Activated CD8-positive, alpha-beta memory T cell treated with anti-CD3 and anti-CD28 coated beads, Interleukin-2, amount 10 ng/mL, durations not matched to agents 7 days and 5 days (primary cell): ENCODE data around the gene FCN2. TPM values are rescaled to one million over a fixed set of nuclear protein-coding genes. Genes with fewer than 3 reads are reported as not detected.

Experiments used
- ATAC-seq: fragments of 150-1000 bp; cut with Tn5 transposase; one replicate; pipeline ENCODE4 v1.10.0; 2021; ENCODE audit warnings: moderate library complexity
- CTCF ChIA-PET: fragments of 350-600 bp; sonication (Branson Sonifier 250); formaldehyde crosslinking; loops from one replicate; lab custom pipeline; 2021; ENCODE audit warnings: antibody characterized with exemption; lab: Charles Lee
- DNase-seq: peaks from one replicate; pipeline ENCODE4 v3.0.0-alpha.2; 2020
- H3K27ac Mint-ChIP-seq: one replicate; pipeline ENCODE4 v1.8.0; 2021; ENCODE audit warnings: mild to moderate bottlenecking, mixed read lengths
- H3K27me3 Mint-ChIP-seq: one replicate; pipeline ENCODE4 v1.8.0; 2021; ENCODE audit warnings: mixed read lengths
- H3K36me3 Mint-ChIP-seq: one replicate; pipeline ENCODE4 v1.8.0; 2021; ENCODE audit warnings: mild to moderate bottlenecking, mixed read lengths
- H3K4me1 Mint-ChIP-seq: one replicate; pipeline ENCODE4 v1.8.0; 2021; ENCODE audit warnings: mixed read lengths
- H3K4me3 Mint-ChIP-seq: one replicate; pipeline ENCODE4 v1.8.0; 2021; ENCODE audit warnings: mild to moderate bottlenecking, moderate library complexity, mixed read lengths
- H3K9me3 Mint-ChIP-seq: one replicate; pipeline ENCODE4 v1.8.0; 2022; ENCODE audit warnings: low read depth, mixed read lengths
- total RNA-seq, 2 experiments: library from RNA; stranded (reverse); gene quantifications; one replicate each; pipeline ENCODE4 v1.2.3, GENCODE V29; 2021

Gene FCN2
- total RNA-seq, 2 experiments from 2014 or later, result not detected

DNA sequence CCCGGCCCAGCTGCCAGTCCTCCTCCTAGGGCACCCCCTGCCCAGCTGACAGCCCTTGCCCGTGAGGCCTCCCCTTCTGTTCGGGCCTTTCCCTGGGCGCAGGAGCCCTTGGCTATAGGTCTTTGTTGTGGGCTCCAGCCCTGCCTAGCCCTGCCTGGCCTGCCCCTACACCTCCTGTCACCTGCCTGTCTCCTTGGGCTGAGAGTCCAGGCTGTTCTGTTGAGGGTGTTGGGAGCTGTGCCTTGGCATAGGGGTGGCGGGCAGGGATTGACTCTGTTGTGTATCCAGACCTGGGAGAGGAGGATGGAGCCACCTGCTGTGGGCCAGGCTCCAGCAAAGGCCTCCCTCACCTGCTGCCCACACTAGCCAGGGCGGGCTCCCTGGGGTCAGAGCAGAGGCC lies 11.6 kb downstream of the FCN2 start:
- CTCF ChIA-PET, result no interaction called here
- ATAC-seq (no peak), DNase-seq (no peak)
- Mint-ChIP-seq H3K36me3 (no peaks in the 10 kb centered on the region), H3K9me3 (no peaks in the 10 kb centered on the region), H3K4me1 (no peaks in the 10 kb centered on the region), H3K27me3 (peaks cover 2% of the 10 kb centered on the region), H3K27ac (no peak overlapping the region), H3K4me3 (no peak overlapping the region)

DNA sequence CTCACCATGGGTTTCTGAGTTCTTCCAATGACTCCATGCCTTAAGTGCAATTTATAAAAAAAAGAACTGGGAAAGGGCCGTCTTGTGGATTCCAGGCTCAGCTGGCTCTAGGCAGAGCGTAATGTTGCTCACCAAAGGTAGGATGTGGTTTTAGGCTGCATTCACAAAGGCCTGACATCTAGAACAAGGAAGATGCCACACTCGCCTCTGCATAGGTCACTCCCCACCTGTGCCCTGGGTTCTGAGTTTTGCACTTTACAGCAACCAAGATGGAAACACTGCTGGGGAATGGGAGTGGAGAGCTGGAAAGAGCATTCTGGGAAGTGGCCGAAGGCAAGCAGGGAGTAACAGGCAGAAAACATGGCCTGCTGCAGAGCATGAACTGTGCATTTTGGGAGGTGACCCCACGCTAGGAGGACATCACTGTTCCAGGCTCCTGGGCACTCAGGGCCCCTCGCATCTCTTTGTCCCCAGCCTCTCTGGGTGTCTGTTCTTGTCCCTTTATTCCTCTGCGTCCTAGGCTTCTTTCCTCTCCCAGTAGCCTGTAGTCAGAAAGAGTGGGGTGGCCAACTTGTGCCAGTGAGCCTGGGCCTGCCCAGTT lies 12.3 kb downstream of the FCN2 start:
- Mint-ChIP-seq H3K36me3 (no peaks in the 10 kb centered on the region), H3K9me3 (no peaks in the 10 kb centered on the region), H3K4me3 (no peak overlapping the region), H3K4me1 (no peaks in the 10 kb centered on the region), H3K27ac (no peak overlapping the region), H3K27me3 (no peaks in the 10 kb centered on the region)
- ATAC-seq (no peak), DNase-seq (peak; percentile 25)
- CTCF ChIA-PET, result no interaction called here

DNA sequence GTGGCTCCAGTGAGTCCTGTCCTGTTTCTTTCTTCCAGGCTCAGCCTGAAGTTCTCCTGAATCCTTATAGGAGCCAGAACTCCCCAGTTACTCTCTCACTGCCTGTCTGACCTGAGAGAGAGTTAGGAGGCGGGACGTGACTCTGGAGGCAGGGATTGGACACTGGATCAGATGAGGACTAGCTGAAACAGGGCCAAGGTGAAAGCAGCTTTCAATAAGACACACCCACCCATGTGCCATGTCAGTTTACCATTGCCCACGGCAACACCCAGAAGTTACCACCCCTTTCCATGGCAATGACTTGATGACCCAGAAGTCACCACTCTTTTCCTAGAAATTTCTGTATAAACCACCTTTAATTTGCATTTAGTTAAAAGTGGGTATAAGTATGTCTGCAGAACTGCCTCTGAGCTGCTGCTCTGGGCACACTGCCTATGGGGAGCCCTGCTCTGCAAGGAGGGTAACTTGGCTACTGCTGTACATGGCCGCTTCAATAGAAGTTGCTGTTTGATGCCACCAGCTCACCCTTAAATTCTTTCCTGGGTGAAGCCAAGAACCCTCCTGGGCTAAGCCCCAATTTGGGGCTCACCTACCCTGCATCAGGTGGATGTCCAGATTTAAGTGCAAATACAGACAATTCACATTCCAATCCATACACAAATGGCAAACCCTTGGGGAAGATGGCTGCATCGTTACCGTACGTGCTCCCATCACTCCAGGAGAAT lies 13.7 kb downstream of the FCN2 start:
- no peaks in the 10 kb centered on the region for H3K4me1 Mint-ChIP-seq
- H3K27ac Mint-ChIP-seq, result no peak overlapping the region
- H3K36me3 Mint-ChIP-seq, result no peaks in the 10 kb centered on the region
- peak; percentile 15 for DNase-seq
- H3K4me3 Mint-ChIP-seq, result no peak overlapping the region
- no peaks in the 10 kb centered on the region for H3K9me3 Mint-ChIP-seq
- CTCF ChIA-PET, result no interaction called here
- ATAC-seq, result no peak
- H3K27me3 Mint-ChIP-seq, result no peaks in the 10 kb centered on the region

DNA sequence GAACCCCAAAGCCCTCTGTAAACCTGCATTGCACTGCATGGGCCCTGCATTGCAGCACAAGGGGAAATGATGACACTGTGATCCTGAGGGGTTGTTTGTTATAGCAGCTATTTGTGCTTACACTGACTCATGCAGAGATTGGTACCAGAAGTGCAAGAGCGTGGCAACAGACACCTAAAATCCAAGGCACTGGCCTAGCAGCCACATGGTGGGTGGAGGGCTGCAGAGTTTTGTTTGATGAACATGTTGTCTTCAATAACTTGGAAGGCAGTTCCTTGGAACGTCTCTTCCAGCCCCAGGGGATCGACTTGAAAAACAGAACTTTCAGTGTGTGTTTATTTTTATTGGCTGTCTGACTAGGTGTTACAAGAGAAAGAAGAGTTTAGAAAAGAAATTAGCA lies 14.5 kb downstream of the FCN2 start:
- Mint-ChIP-seq H3K9me3 (no peaks in the 10 kb centered on the region), H3K4me1 (no peaks in the 10 kb centered on the region), H3K36me3 (no peaks in the 10 kb centered on the region), H3K27ac (no peak overlapping the region), H3K4me3 (no peak overlapping the region), H3K27me3 (no peaks in the 10 kb centered on the region)
- ATAC-seq, result no peak
- DNase-seq, result no peak
- CTCF ChIA-PET, result no interaction called here

DNA sequence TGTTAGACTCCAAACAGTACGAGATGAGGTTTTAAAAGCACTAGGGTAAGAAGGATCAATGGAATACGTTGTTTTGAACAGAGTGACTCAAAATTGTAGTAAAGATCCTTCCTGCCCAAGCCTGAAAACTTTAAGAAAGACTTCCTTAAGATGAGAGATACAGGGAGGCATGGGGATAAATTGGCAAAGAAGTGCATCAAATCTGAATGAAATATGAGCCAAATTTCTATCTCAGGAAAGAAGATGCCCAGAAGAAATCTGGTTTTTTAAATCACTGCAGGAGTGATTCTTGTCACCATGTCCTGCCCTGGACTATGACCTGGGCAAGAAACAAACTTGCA lies 14.9 kb downstream of the FCN2 start:
- Mint-ChIP-seq H3K27ac (no peak overlapping the region), H3K9me3 (no peaks in the 10 kb centered on the region), H3K4me3 (no peak overlapping the region), H3K36me3 (no peaks in the 10 kb centered on the region), H3K27me3 (no peaks in the 10 kb centered on the region), H3K4me1 (no peaks in the 10 kb centered on the region)
- no peak for ATAC-seq
- CTCF ChIA-PET, result no interaction called here
- no peak for DNase-seq

DNA sequence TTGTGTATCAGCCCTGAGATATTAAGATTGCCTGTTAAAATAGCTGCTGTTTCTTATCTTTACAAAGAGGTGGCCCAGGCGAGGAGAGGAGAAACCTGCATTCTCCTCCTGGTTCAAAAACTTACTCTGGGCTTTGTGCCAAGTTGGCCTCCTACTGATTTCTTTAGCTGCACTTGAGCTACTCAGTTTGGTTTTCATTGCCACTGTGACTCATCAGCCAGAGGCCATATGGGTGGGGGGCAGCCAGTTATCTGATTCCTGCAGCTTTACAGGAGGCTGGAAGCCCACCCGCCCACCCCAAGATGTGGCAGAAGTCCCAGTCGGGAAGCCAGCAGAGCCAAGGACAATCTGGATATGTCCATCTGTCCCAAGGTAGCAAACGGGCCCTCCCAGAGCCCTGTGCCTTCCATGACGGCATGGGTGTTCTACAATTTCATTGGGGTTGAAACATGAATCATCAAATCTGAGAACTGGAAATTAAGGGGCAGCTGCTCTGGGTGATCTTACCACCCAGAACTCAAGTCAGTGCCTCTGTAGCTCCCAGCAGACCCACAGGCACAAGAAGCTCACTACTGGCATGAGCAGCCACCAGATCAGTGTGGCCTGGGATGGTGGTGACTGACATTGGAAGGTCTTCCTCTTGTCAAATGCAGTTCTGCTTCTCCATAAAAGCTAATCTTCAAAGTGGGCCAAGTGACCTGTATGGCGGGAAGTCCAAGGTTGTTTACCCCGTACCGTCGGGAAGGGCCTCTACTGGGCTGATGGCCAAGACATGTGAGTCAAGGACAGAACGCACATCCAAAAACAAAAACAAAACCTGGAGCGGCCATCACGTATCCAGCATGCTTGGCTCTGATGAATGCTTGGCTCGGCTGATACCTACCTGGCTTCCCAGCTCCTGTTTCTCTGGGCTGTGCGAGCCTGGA lies 15.6 kb downstream of the FCN2 start:
- Mint-ChIP-seq H3K36me3 (no peaks in the 10 kb centered on the region), H3K4me1 (no peaks in the 10 kb centered on the region), H3K9me3 (no peaks in the 10 kb centered on the region), H3K4me3 (no peak overlapping the region), H3K27me3 (no peaks in the 10 kb centered on the region), H3K27ac (no peak overlapping the region)
- DNase-seq (peak; percentile 28), ATAC-seq (no peak)
- CTCF ChIA-PET, result no interaction called here

DNA sequence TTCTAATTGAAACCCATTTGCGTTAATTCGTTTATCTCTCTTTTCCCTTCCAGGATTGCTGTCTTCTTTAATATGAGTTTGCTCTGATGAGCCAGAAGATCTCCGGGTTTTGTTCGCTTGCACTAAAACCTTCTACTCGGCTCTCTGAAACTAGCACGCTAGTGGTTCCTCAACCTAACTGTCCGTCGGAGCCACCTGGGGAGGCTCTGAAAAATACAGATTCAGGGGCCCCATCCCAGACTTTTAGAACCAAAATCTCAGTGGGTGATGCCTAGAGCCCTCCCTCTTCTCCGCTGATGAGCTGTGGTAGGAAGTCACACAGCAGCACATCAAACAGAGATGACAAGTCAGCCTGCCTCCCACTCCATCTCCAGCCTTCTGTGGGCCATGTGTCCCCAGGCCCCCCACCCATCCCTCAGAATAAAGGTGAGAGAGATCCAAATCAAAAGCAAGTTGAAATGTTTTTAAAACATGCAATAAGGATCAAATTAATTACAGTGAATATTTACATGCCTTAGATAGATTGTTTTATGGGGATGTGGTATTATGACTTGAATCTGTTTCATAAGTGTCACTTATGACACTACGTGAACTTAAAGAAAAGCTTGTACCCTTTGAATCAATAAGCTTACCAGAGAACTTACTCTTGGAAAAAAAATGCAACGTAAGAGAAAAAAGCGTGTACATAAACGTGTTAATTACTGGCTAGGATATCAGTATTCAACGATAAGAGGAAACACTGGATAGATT lies 16.4 kb downstream of the FCN2 start:
- Mint-ChIP-seq H3K27me3 (no peaks in the 10 kb centered on the region), H3K4me1 (no peaks in the 10 kb centered on the region), H3K9me3 (no peaks in the 10 kb centered on the region), H3K36me3 (no peaks in the 10 kb centered on the region), H3K4me3 (no peak overlapping the region), H3K27ac (no peak overlapping the region)
- no peak for ATAC-seq
- CTCF ChIA-PET, result no interaction called here
- DNase-seq, result no peak

DNA sequence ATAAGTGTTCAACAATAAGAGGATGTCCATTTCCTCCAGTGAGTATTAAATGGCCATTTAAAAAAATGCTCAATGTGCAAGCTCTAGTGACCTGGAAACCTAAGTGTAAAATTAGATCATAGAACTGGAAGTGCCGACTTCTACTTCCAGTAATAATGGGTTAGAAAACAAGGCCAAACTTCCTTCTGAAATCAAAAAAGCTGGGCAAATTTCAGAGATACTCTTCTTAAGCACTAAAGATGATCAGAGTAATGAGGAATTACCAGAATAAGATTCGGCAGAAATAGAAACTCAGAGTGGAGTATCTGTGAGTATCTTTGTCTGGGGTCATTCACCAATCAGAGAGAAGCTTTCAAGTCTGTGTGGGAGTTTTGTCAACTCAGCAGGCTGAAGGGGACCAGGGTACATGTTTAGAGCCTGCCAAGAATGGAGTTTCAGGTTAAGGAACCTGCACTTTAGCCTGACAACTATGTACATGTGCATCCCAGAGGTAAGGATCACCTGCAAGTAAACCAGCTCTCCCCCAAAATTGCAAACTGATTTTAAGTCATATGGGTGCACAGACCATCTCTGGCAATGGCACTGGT lies 17.1 kb downstream of the FCN2 start:
- CTCF ChIA-PET, result no interaction called here
- DNase-seq, result no peak
- ATAC-seq, result no peak

DNA sequence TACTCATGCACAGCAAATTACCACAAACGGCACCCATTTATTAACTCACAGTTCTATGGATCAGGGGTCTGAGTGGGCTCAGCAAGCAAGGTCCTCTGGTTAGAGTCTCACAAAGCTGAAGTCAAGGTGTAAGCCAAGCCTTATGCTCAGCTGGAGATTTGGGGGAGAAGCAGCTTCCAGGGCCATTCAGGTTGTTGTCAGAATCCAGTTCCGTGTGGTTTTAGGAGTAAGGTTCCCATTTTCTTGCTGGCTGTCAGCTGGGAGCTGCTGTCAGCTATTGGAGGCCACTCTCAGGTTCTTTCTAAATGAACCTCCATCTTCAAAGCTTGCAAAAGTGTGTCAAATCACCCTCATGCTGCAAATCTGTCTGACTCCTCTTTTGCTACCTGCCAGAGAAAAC lies 17.7 kb downstream of the FCN2 start:
- H3K36me3 Mint-ChIP-seq, result no peaks in the 10 kb centered on the region
- ATAC-seq, result no peak

More for the DNA sequence above, 17.1 kb downstream of the FCN2 start:
- Mint-ChIP-seq H3K36me3 (no peaks in the 10 kb centered on the region), H3K27ac (no peak overlapping the region), H3K27me3 (no peaks in the 10 kb centered on the region), H3K4me3 (no peak overlapping the region), H3K4me1 (no peaks in the 10 kb centered on the region), H3K9me3 (no peaks in the 10 kb centered on the region)

DNA sequence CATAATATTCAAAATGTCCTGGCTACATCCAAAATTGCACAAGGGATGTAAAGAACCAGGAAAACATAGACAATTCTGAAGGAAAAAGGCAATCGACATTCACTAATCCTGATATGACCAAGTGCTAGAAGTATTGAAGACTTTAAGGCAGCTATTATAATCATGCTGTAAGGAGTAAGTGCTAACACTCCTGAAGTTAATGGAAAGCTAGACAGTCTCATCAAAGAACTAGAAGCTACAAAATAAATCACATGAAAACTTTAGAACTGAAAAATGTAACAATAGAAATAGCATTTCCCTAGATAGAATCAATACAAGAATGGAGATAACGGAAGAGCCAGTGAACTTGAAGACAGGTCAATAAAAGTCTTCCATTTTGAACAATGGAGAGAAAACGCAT lies 18.6 kb downstream of the FCN2 start:
- no peak overlapping the region for H3K4me3 Mint-ChIP-seq
- CTCF ChIA-PET, result no interaction called here
- H3K4me1 Mint-ChIP-seq, result no peaks in the 10 kb centered on the region
- H3K36me3 Mint-ChIP-seq, result no peaks in the 10 kb centered on the region
- H3K27me3 Mint-ChIP-seq, result peaks cover 5% of the 10 kb centered on the region
- DNase-seq, result no peak
- H3K27ac Mint-ChIP-seq, result no peak overlapping the region
- ATAC-seq, result no peak
- H3K9me3 Mint-ChIP-seq, result no peaks in the 10 kb centered on the region

More for the DNA sequence above, 17.7 kb downstream of the FCN2 start:
- H3K27ac Mint-ChIP-seq, result no peak overlapping the region
- H3K4me3 Mint-ChIP-seq, result no peak overlapping the region
- no peaks in the 10 kb centered on the region for H3K4me1 Mint-ChIP-seq
- H3K27me3 Mint-ChIP-seq, result no peaks in the 10 kb centered on the region
- DNase-seq, result no peak
- CTCF ChIA-PET, result no interaction called here
- no peaks in the 10 kb centered on the region for H3K9me3 Mint-ChIP-seq

DNA sequence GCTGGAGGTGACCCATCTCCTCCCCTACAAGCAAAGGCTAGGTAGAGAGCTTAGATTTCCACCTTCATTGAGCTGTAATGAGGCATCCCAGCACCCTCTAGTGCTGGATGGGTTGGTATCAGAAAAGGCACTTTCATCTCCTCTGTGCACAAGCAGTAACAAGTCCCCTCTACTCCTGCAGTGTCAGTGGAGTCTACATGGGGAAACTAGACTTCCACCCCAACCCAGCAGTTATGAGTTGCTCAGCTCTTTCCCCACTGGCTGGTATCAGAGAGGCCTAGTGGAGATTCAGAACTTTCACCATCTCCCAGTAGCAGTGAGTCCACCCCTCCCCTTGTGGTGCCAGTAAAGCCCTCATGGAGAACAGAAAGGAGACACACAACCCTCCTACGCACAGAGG lies 19.2 kb downstream of the FCN2 start:
- no peaks in the 10 kb centered on the region for H3K9me3 Mint-ChIP-seq
- no peaks in the 10 kb centered on the region for H3K36me3 Mint-ChIP-seq
- H3K27me3 Mint-ChIP-seq, result peaks cover 5% of the 10 kb centered on the region
- H3K4me3 Mint-ChIP-seq, result no peak overlapping the region
- H3K4me1 Mint-ChIP-seq, result no peaks in the 10 kb centered on the region
- CTCF ChIA-PET, result no interaction called here
- DNase-seq, result no peak
- ATAC-seq, result no peak
- H3K27ac Mint-ChIP-seq, result no peak overlapping the region

DNA sequence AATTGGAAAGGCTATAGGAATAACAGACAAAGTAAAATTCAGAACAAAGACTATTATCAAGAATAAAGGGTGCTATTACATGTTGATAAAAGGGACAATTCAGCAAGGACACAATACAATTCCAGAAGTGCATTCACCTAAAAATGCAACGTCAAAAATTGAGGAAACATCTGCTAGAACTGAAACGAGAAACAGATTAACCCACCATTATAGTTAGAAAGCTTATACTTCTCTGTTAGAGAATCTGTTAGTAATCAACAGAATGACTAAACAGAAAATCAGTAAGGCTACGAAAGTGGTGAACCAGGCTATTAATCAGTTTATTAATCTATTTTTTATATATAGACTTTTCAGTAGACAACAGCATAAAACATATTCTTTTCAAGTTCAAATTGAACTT lies 22.3 kb downstream of the FCN2 start:
- H3K4me1 Mint-ChIP-seq, result no peaks in the 10 kb centered on the region
- no peaks in the 10 kb centered on the region for H3K36me3 Mint-ChIP-seq
- no peak for DNase-seq
- H3K4me3 Mint-ChIP-seq, result no peak overlapping the region
- H3K9me3 Mint-ChIP-seq, result no peaks in the 10 kb centered on the region
- ATAC-seq, result no peak
- CTCF ChIA-PET, result no interaction called here
- no peak overlapping the region for H3K27ac Mint-ChIP-seq
- peaks cover 5% of the 10 kb centered on the region for H3K27me3 Mint-ChIP-seq
